GM18858 (cell line): Measurements from ENCODE around the gene NUP85.
"Not testable (repeated sequence)": the region's sequence is repeated elsewhere in the genome, so short reads cannot be mapped to it uniquely, and the experiment has no call there.

ENCODE experiments used
- ATAC-seq: cut with Tn5 transposase; IDR thresholded peaks from one replicate; pipeline ENCODE4 v1.9.1; 2021; ENCODE audit not compliant: unreplicated experiment

Gene NUP85

DNA sequence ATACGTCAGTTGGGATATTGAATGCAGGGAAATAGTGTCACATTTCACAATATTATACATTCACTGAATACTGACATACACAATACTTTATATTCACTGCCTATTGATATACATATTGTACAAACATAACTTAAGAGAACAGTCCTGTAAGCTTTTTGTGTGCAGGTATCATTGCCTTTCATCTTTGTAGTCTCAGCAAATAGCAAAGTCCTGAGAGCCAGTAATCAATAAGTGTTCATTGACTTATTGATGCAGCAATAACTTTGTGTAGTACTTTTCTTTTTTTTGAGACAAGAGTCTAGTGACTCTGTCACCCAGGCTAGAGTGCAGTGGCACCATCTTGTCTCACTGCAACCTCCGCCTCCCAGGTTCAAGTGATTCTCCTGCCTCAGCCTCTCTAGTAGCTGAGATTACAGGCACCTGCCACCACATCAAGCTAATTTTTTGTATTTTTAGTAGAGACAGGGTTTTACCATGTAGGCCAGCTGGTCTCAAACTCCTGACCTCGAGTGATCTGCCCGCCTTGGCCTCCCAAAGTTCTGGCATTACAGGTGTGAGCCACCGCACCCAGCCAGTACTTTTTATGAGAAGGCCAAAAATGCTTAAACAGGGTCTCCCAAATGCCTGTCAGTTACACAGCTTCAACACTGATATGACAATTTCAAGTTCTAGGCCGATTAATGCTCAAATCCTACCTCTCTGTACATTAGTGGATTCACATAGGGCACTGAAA lies 5.4 kb upstream of the NUP85 start:
- ATAC-seq = no peak

DNA sequence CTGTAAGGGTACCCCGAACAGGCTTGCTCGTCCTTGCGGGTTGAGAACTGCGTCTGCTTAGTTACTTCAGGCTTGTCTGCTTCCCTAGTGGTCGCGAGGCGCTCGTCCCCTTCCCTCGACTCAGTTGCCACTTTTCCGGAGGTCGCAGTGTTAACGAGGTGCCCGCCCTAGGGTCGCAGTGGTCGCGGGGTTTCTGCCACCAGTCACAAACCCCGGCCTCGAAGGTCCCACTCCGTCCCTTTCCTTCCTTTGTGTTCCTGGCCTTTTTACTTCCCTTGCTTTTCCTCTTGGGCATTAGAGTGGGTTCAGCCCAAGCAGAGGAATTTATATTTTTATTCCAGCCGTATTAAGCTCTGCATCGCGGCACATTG lies 299 bp downstream of the NUP85 start:
- ATAC-seq = no peak

DNA sequence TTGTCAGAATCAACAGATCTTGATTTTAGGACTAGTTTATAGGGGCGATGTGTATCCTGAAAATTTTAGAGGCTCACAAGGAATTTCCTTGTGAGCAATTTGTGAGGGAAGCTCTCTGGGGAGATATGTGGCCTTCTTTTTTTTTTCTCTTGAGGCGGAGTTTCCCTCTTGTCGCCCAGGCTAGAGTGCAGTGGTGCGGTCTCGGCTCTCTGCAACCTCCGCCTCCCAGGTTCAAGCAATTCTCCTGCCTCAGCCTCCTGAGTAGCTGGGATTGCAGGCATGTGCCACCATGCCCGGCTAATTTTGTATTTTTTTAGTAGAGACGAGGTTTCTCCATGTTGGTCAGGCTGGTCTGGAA lies 1.6 kb downstream of the NUP85 start:
- not testable (repeated sequence) for ATAC-seq

DNA sequence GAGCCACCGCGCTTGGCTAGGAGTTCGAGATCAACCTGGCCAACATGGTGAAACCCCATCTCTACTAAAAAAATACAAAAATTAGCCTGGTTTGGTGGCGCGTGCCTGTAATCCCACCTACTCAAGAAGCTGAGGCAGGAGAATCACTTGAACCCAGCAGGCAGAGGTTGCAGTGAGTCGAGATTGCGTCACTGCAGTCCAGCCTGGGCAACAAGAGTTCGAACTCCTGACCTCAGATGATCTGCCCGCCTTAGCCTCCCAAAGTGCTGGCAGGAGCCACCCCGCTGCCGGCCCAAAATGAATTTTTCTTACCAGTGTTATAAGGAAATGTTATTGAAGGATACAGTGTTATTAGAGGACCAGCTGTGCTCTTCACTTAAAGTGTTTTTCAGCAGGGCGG lies 2.3 kb downstream of the NUP85 start:
- no peak for ATAC-seq

DNA sequence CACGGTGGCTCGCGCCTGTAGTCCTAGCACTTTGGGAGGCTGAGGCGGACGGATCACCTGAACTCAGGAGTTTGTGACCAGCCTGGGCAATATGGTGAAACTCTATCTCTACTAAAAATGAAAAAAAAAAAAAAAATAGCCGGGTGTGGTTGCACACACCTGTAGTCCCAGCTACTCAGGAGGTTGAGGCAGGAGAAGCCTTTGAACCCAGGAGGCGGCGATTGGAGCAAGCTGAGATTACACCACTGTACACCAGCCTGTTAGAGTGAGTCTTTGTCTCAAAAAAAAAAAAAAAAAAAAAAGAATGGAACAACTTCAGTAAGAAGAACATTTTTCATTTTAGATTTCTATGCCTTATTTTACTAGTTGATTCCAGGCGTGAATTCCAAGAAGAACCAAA lies 2.7 kb downstream of the NUP85 start:
- no peak for ATAC-seq

DNA sequence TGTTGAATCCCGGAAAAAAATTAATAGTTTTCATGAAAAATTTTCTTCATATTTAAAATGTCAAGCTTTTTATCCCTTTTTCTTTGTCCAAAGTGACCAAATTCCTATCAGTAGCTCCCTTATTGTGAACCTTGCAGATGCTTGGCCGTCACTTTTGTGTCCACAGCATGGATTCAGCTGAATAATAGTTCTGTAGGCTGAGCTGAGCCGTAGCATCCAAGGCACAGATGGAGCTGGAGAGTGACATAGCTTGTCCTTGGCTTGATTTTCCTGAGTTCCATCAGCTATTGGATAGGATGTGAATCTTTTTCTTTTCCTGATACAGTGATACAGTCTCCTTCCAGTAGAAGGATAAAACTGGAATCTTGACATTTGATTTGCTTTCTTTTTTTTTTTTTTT lies 3.6 kb downstream of the NUP85 start:
- no peak for ATAC-seq

DNA sequence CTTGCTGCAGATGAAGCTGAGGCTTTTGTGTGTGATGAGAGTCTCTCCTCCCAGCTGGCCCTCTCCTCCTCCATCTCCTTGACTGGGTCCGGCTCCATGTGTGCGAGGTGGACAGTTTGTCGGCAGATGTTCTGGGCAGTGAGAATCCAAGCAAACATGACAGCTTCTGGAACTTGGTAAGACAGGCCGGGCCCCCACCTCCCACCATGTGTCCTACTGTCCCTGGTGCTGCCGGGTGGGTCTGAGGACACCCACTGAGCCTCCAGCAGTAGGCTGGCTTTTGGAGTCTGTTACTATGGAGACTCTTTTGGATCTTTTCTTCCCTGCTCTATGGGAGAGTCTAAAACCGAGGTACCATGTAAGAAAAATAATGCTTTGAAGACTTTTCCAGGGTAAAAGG lies 12.7 kb downstream of the NUP85 start:
- ATAC-seq = no peak

DNA sequence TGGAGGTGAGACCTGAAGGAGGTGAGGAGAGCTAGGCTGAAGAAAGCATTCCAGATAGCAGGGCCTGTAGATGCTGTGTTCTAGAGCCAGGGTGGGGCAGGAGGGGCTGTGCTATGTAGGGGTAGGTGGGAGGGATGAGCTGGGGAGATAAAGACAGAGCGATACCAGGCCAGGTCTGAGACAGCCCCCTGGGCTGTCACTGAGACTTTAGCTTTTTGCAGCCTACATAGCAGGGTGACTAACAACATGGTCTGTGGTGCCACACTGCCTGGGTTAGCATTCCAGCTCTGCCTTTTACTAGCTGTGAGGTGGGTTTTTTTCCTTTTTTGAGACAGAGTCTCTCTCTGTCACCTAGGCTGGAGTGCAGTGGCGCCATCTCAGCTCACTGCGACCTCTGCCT lies 14.3 kb downstream of the NUP85 start:
- no peak for ATAC-seq

DNA sequence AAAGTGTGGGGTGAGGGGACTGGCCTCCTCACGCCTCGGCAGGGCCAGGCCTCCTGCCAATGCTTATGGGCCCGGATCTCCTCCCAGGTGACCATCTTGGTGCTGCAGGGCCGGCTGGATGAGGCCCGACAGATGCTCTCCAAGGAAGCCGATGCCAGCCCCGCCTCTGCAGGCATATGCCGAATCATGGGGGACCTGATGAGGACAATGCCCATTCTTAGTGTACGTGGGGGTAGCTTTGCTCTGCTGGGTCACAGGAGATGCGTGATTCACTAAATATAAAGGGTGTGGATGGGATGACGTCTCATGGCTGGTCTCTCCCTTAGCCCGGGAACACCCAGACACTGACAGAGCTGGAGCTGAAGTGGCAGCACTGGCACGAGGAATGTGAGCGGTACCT lies 19.5 kb downstream of the NUP85 start:
- no peak for ATAC-seq

DNA sequence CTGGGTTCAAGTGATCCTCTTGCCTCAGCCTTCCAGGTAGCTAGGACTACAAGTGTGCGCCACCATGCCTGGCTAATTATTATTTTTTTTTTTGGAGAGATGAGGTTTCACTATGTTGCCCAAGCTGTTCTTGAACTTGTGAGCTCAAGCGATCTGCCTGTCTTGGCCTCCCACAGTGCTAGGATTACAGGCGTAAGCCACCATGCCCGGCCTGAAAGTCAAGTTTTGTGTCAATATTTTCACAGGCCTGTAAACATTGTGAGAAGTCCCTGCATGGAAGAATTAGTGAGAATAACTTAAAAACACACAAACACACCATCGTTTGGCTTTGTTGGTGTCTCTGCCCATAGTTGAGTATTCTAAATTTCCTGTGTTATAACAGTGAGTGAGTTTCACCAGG lies 22.2 kb downstream of the NUP85 start:
- no peak for ATAC-seq

DNA sequence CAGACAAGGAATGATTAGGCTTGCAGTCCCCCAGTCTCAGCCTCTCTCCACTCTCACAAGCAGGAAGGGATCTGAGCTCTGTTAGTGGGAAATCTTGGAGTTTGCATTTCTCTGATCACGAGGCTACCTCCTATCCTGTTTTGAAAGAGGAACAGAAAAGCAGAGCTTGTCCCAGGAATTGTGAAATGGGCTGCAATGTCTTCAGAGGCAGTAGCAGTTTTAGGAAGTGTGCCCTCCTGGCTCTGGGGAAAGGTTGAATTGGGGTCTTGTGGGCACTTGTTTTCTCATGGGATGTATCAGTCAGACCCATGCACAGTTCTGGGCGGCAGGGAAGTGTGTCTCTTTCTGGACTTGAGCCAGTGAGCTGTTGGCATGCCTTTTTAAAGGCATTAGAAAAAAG lies 22.8 kb downstream of the NUP85 start:
- no peak for ATAC-seq

DNA sequence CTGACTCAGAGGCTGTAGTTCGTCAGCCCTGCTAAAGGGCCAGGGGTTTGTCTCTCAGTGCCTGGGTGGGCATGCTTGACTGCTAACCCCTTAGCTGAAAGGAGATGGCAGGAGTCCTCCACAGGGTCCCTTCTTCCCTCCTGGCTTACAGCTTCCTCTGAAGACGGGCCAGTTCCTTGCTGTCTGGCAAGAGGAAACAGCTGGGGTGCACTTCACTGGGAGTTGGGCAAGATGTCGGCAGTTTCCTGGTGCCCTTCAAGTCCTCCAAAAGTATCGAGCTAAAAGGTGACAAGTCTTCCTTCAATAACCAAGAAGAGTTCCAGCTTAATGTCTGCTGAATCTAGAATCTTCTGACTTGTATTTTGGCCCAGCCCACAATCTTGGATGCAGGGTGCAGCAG lies 23.4 kb downstream of the NUP85 start:
- ATAC-seq = no peak

DNA sequence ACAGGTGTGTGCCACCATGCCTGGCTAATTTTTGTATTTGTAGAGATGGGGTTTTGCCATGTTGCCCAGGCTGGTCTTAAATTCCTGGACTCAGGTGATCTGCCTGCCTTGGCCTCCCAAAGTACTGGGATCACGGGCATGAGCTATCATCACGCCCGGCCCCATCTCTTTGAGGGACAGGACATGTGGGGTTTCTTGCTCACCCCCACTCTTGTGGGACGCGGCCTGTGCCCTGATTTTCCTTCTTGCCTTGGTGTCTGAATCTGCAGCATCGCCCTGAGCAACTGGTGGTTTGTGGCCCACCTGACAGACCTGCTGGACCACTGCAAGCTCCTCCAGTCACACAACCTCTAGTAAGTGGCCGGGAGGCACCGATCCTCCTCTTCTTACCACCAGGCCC lies 25.6 kb downstream of the NUP85 start:
- ATAC-seq = no peak

DNA sequence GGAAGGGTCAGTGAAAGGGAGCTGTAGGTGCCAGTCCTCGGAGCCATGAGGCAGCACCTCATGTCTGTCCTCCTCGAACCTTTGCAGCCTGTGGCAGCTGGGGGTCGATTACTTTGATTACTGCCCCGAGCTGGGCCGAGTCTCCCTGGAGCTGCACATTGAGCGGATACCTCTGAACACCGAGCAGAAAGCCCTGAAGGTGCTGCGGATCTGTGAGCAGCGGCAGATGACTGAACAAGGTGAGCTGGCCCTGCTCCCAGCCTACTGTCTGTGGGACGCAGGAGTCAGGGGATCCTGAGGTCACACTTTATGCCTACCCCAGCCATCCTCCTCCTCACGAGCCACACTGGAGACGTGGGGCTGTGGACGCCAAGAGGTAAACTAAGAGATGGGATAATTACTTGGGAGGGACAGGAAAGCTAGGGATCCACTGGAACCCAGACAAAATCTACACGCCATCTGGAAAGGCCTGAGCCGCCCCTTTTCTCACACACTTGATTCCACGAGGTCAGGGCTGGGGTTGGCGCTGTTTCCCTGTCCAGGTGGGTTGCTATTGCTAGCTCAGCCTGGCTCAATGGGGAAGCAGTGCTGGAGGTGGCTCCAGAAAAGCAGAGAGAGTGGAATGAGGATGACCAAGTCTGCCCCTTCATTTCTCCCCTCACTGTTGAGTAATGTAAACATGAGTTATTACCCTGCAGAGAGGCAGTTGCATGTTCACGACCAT lies 26.4 kb downstream of the NUP85 start:
- ATAC-seq = no peak

DNA sequence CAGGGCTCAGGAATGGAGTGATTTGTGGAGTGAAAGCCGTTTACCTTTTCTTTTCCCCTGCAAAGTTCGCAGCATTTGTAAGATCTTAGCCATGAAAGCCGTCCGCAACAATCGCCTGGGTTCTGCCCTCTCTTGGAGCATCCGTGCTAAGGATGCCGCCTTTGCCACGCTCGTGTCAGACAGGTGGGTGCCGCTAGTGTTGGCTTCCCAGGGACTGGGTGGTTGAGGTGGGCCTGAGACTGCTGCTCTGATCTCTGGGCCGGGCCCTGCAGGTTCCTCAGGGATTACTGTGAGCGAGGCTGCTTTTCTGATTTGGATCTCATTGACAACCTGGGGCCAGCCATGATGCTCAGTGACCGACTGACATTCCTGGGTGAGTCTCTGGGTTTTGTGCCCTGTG lies 27.3 kb downstream of the NUP85 start:
- ATAC-seq = no peak

DNA sequence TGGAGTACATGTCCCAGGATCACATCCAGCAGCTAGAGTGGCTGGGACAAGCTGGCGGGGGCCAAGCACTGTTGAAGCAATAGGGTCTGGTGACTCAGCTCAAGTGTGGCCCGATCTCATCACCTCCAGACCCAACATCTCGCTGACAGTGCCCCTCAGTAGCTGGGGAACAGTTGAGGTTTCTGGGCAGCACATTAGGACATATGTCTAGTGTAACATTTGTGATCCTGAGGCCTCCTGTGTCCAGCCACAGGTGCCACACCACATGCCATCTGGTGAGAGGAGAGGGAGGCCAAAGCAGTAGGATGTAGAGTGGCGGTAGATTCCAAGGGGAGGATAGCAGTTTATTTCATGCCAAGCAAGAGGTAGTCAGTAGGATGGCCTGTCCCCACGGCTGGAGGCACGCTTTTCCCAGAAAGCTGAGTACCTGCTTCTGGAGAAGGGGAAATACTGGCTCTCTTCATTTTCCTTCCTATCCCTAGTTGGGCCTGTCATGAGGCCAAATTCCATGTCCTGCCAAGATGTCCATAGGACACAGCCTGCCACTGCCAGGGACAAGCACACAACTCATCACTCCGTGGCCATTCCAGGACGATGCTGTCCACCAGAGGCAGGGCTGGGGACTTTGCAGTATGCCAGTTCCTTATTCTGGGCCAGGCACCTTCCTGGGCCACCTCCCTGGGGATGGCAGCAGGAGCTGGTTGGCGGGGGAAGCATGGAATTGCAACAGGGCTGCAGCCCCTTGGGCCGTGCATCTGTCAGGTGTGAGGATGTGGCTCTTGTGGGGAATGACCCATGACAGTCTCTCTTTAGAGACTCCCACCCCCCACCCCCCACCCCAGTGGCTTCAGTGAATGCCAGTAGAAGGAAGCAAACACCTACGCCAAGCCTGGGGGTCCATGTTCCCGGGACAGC lies 31.9 kb downstream of the NUP85 start:
- no peak for ATAC-seq

DNA sequence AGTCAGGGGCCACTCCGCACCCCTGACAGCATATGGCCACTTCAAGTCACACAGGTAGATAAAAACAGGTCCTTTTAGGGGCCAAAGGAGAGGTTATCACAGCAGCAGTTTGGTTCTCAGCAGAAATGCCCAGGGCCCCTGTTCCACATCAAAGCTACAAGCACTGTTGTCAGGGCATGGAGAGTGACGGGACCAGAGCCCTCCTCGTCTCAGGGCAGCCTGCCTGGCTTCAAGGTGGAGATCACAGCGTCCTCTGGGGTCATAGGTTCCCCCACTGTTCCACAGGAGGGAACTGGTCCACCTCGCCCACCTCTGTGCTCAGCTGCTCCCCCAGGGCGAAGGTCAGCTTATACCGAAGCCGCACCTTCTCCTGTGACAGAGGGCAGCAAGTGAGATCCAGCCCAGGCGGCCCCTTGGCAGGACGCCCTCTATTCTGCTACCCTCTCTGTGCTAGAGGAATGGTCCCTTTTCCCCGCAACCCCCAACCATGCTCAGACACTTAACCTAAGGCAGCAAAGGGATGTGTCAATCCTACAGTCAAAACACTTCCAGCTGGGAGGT lies 32.6 kb downstream of the NUP85 start:
- no peak for ATAC-seq

DNA sequence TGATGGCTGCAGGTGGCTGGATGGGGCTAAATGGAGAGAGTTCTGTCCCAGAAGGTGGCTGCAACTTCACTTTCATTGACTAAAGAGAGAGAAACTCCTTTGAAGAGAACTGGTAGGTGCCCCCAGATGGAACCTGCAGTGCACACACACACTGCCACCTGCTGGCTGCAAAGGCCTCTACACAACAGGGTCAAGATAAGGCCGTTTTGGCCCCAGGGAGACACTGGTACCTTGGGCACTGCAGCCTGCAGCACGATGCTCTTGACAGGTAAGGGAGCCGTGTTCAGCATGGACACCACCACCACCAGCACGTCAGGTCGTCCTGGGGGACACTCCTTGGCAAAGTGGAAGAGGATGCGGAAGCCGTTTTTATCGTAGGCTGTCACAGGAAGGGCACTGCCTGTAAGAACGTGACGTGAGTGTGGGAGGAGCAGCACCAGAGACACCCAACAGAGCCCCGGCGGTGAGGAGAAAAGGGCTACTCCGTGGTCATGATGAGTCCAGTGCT lies 33.3 kb downstream of the NUP85 start:
- no peak for ATAC-seq

DNA sequence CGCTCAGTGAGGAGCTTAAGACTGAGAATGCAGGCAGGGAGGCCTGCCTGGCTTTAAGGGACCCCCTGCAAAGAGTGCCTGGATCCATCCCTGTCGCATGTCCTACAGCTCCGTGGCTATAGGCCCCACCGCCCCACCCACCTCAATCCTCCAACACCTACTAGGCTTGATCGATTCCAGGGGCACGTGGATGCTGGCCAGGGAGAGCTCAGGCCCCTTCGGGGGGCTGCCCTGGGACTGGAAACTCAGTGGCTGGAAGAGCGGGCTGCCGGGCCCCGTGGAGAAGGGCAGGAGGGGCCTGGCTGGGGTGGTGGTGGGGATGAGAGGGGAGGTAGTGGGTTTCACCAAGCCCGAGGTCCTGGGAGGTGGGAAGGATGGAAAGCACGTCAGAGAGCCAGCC lies 33.7 kb downstream of the NUP85 start:
- no peak for ATAC-seq

DNA sequence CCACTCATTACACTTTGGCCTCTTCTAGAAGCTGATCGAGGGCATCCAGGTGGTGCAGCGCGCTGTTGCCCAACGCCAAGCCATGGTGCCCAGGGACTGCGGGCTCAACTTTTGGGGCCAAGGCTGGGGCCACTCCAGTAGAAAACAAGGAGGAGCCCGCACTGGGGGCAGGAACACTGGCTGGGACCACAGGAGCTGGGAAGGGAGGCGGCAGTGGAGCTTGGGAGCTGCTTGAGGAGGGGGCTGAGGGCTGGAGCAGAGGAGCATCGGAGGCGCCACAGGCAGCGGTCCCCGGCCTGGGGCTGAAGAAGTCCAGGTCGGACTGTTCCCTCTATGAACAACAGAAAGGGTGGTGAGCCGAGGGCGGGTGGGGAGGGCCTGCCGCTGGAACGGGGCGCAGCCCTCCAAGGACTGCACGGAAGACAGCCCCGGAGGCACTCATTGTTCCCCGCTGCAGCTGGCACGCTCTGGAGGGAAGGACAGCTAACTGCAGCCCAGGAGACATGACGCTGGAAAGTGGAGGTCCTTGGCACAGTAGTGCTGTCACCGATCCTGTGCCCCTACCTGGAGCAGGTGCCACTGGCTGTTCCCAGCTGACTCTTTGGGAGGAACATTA lies 34.4 kb downstream of the NUP85 start:
- ATAC-seq = no peak
